H1 (cell line): ENCODE results near the gene DPP8. TPM values are rescaled to one million over a fixed set of nuclear protein-coding genes. Genes with fewer than 3 reads are reported as not detected.

Source experiments
- ASH2L ChIP-seq: fragments of 200-600, 300-600 bp; sonication (generic); IDR thresholded peaks from one replicate; pipeline ENCODE4 v1.7.1; 2017; ENCODE audit warnings: low read length
- GABPA ChIP-seq: IDR thresholded peaks from 2 replicates; pipeline ENCODE4 v1.6.1; 2011; ENCODE audit warnings: mild to moderate bottlenecking, low read length, moderate library complexity, borderline replicate concordance; ENCODE audit not compliant: insufficient read depth
- RXRA ChIP-seq: IDR thresholded peaks from 2 replicates; pipeline ENCODE4 v1.6.1; 2011; ENCODE audit warnings: low read depth, mild to moderate bottlenecking, low read length, moderate library complexity; ENCODE audit not compliant: insufficient read depth
- SP1 ChIP-seq: IDR thresholded peaks from 2 replicates; pipeline ENCODE4 v1.6.1; 2011; ENCODE audit warnings: low read depth, low read length
- polyA plus RNA-seq, 7 experiments: library from polyadenylated mRNA; depleted of rRNA in 3 of 7; stranded (reverse) in 5 of 7; unstranded in 2 of 7; fragments of >200 nt in 5 of 7; fragments of 200-250 nt in 2 of 7; gene quantifications; 1 replicate in 5 of 7; 2 replicates in 1 of 7; 4 replicates in 1 of 7; pipeline versions ENCODE4 v1.2.1 to v1.2.3, GENCODE V29; 2011 to 2013; ENCODE audit warnings: missing spikeins in 2 of 7, mixed read lengths in 2 of 7
- total RNA-seq: library from RNA; stranded (reverse); fragmentation: NEBNext Ultra II Directional; extraction: Animal tissue kit (Norgen Biotek cat#: 25700); gene quantifications from 2 replicates; pipeline ENCODE4 v1.2.1, GENCODE V29; 2021
- TF ChIP-seq, protein P1 (sequence below): IDR thresholded peaks from 2 replicates; pipeline ENCODE4 v1.6.1; 2012; ENCODE audit warnings: inconsistent platforms

Gene DPP8
- total and polyA plus RNA-seq, 2 of the 8 experiments (the other 6 are each of a cell fraction or from before 2014, with no cell fraction given), result 9.9 to 26.0 TPM

DNA sequence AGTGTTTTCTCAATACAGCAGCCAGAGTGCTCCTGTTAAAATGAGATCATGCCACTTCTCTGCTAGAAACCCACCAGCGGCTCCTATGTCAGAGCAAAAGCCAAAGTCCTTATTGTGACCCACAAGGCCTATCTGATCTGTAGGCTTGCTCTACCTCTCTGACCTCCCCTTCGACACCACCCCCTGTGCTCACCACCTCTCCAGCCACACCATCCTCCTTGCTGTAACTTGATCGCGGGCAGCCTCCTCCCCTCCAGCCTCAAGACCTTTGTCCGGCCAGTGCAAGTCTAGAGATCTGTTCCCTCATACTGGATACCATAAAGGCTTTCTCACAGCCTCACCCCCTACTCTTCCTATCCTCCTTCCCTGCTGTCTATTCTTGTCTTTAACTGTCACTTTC, 92.8 kb downstream of the DPP8 start (continued):
- TF ChIP-seq RXRA, result no peak
- TF ChIP-seq, protein P1, sequence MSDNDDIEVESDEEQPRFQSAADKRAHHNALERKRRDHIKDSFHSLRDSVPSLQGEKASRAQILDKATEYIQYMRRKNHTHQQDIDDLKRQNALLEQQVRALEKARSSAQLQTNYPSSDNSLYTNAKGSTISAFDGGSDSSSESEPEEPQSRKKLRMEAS, result no peak
- TF ChIP-seq SP1, result no peak
- no peak for TF ChIP-seq ASH2L
- TF ChIP-seq GABPA, result no peak
